Astrocyte of the cerebellum (primary cell): ENCODE measurements around the gene ANKS1B.

Experiments used
- DNase-seq: peaks from one replicate; pipeline ENCODE4 v3.0.0-alpha.2; 2011; ENCODE audit warnings: low read depth
- H3K4me3 ChIP-seq: 2 replicates; pipeline ENCODE4 v1.5.1; 2011; ENCODE audit warnings: mild to moderate bottlenecking, low read depth, low read length, moderate library complexity
- in situ Hi-C: cut with HindIII; loops from 2 replicates; pipeline ENCODE4 v1.10.0; 2017; ENCODE audit warnings: low sequenced_read_pairs
- TF ChIP-seq, protein P1 (sequence below): IDR thresholded peaks from 2 replicates; pipeline ENCODE4 v1.5.1; 2012; ENCODE audit warnings: low read length, low read depth, moderate library complexity, mild to moderate bottlenecking; ENCODE audit errors: missing control alignments

ANKS1B gene

DNA sequence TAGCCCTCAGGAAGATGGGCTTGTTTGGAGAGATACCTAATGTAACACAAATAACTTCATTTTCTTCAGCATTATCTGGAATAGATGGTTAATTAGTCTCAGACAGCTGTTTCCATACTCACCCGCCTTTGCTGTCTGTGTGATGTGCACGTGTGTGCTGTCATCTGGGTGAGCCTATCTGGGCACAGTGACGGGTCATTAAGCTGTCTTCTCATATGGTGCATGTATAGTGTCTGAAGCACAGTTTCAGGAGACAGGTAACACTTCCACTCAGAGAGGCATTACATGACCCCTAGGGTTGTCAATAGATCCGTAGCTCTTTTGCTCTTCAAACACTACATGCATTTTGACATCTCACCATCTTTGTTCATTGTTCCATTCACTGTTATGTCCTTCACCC is 846.3 kb downstream of the ANKS1B start:
- no peak overlapping the region for H3K4me3 ChIP-seq
- in situ Hi-C loops: no loop called here
- no peak for DNase-seq
- TF ChIP-seq, protein P1, sequence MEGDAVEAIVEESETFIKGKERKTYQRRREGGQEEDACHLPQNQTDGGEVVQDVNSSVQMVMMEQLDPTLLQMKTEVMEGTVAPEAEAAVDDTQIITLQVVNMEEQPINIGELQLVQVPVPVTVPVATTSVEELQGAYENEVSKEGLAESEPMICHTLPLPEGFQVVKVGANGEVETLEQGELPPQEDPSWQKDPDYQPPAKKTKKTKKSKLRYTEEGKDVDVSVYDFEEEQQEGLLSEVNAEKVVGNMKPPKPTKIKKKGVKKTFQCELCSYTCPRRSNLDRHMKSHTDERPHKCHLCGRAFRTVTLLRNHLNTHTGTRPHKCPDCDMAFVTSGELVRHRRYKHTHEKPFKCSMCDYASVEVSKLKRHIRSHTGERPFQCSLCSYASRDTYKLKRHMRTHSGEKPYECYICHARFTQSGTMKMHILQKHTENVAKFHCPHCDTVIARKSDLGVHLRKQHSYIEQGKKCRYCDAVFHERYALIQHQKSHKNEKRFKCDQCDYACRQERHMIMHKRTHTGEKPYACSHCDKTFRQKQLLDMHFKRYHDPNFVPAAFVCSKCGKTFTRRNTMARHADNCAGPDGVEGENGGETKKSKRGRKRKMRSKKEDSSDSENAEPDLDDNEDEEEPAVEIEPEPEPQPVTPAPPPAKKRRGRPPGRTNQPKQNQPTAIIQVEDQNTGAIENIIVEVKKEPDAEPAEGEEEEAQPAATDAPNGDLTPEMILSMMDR: no peak

DNA sequence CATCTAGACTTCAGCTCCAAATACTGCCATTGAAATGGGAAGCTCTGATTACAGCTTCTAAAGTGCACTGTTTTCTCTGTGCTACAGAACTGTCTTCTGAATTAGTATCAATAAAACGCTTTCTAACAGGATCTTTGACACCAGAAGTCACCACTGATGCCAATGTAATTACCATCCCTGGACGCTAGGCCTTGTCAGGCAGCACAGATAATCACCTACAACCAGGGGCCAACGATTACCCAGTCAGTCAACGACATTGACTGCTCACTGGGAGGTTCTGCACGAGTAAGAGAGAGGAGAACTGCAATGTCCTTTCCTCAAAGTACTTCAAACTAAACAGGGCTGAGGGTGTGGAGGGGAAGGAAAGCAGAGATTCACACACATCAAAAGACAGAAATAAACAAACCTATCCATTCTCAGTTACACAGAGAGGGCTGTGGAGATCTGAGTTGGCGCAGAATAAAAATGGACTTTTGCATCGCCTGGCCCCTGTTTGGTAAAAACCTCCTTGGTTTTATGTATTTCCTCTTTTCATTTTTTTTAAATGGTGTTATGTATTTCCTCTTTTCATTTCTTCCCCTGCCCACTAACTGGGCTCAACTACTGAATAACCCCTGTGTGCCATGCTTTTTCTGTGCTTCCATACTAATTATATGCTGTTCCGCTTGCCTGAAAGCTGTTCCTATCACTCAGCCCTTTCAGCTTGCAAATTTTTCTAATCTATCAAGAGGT is 847.4 kb downstream of the ANKS1B start:
- DNase-seq: no peak
- TF ChIP-seq, protein P1: no peak
- no peak overlapping the region for H3K4me3 ChIP-seq
- in situ Hi-C loops: no loop called here

GRCh38 chr12:99136516-99136915 is 848.2 kb downstream of the ANKS1B start:
- in situ Hi-C loops: no loop called here
- TF ChIP-seq, protein P1: no peak
- H3K4me3 ChIP-seq: no peak overlapping the region
- no peak for DNase-seq

- in situ Hi-C loops: no loop called here
- no peak for DNase-seq
- TF ChIP-seq, protein P1: no peak
- H3K4me3 ChIP-seq: no peak overlapping the region
Observed at GRCh38 chr12:99135376-99135775, 849.4 kb downstream of the ANKS1B start.

DNA sequence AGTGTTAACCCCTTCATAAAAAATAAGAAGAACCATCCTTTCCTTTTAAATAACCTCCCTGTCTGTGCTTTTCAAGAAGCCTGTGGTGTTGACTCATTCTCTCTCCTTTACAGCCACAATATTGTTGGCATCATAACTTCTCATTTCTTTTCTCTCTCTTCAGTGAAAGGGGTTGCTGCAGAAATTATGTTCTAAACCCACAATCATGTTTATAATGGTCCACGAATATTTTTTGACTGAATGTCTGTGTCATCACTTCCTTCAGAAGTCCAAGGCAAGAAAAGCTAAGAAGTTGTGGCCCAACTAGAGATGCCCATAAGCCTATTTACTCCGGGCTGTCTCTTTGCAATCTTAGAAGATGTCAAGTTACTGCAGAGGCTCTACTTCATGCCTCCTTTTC is 851.3 kb downstream of the ANKS1B start:
- no peak for DNase-seq
- TF ChIP-seq, protein P1: no peak
- no peak overlapping the region for H3K4me3 ChIP-seq
- in situ Hi-C loops: no loop called here

DNA sequence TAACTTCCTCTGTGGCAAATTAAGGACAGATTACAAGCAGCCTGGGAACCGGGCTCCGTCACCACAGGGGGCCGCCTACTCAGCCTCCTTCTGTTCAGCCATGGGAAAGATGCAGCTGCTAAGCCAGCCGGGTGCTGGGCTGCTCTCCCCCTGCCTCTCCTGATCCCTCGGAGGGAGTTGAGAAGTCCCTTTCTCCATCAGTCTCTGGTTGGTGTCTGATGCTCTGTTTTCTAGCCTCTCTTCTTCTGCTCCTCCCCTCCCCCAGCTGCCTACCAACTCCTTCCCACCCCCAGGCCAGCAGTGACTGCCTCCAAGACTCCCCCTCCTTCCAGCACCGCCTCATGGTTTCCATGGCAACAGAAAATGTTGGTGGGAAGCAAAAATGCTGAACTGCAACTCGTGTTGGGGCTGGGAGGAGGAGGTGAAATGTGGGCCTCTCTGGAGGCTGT is 853.0 kb downstream of the ANKS1B start:
- peak; percentile 65 for DNase-seq
- TF ChIP-seq, protein P1: no peak
- in situ Hi-C loops: no loop called here
- H3K4me3 ChIP-seq: no peak overlapping the region
